ENCODE results near the gene PLEKHB2. TPM values are rescaled to one million over a fixed set of nuclear protein-coding genes. Genes with fewer than 3 reads are reported as not detected.

PLEKHB2 gene
- total and polyA plus RNA-seq, 9 of the 15 experiments (the other 6 are each of a cell fraction or from before 2014, with no cell fraction given): 41.3 to 71.5 (median 50.2) TPM

- TF ChIP-seq, protein P1, sequence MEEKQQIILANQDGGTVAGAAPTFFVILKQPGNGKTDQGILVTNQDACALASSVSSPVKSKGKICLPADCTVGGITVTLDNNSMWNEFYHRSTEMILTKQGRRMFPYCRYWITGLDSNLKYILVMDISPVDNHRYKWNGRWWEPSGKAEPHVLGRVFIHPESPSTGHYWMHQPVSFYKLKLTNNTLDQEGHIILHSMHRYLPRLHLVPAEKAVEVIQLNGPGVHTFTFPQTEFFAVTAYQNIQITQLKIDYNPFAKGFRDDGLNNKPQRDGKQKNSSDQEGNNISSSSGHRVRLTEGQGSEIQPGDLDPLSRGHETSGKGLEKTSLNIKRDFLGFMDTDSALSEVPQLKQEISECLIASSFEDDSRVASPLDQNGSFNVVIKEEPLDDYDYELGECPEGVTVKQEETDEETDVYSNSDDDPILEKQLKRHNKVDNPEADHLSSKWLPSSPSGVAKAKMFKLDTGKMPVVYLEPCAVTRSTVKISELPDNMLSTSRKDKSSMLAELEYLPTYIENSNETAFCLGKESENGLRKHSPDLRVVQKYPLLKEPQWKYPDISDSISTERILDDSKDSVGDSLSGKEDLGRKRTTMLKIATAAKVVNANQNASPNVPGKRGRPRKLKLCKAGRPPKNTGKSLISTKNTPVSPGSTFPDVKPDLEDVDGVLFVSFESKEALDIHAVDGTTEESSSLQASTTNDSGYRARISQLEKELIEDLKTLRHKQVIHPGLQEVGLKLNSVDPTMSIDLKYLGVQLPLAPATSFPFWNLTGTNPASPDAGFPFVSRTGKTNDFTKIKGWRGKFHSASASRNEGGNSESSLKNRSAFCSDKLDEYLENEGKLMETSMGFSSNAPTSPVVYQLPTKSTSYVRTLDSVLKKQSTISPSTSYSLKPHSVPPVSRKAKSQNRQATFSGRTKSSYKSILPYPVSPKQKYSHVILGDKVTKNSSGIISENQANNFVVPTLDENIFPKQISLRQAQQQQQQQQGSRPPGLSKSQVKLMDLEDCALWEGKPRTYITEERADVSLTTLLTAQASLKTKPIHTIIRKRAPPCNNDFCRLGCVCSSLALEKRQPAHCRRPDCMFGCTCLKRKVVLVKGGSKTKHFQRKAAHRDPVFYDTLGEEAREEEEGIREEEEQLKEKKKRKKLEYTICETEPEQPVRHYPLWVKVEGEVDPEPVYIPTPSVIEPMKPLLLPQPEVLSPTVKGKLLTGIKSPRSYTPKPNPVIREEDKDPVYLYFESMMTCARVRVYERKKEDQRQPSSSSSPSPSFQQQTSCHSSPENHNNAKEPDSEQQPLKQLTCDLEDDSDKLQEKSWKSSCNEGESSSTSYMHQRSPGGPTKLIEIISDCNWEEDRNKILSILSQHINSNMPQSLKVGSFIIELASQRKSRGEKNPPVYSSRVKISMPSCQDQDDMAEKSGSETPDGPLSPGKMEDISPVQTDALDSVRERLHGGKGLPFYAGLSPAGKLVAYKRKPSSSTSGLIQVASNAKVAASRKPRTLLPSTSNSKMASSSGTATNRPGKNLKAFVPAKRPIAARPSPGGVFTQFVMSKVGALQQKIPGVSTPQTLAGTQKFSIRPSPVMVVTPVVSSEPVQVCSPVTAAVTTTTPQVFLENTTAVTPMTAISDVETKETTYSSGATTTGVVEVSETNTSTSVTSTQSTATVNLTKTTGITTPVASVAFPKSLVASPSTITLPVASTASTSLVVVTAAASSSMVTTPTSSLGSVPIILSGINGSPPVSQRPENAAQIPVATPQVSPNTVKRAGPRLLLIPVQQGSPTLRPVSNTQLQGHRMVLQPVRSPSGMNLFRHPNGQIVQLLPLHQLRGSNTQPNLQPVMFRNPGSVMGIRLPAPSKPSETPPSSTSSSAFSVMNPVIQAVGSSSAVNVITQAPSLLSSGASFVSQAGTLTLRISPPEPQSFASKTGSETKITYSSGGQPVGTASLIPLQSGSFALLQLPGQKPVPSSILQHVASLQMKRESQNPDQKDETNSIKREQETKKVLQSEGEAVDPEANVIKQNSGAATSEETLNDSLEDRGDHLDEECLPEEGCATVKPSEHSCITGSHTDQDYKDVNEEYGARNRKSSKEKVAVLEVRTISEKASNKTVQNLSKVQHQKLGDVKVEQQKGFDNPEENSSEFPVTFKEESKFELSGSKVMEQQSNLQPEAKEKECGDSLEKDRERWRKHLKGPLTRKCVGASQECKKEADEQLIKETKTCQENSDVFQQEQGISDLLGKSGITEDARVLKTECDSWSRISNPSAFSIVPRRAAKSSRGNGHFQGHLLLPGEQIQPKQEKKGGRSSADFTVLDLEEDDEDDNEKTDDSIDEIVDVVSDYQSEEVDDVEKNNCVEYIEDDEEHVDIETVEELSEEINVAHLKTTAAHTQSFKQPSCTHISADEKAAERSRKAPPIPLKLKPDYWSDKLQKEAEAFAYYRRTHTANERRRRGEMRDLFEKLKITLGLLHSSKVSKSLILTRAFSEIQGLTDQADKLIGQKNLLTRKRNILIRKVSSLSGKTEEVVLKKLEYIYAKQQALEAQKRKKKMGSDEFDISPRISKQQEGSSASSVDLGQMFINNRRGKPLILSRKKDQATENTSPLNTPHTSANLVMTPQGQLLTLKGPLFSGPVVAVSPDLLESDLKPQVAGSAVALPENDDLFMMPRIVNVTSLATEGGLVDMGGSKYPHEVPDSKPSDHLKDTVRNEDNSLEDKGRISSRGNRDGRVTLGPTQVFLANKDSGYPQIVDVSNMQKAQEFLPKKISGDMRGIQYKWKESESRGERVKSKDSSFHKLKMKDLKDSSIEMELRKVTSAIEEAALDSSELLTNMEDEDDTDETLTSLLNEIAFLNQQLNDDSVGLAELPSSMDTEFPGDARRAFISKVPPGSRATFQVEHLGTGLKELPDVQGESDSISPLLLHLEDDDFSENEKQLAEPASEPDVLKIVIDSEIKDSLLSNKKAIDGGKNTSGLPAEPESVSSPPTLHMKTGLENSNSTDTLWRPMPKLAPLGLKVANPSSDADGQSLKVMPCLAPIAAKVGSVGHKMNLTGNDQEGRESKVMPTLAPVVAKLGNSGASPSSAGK (IDR thresholded peaks at IDR 0.05): peak; percentile 76
- TF ChIP-seq ZNF12 (CRISPR knock-in tag; IDR thresholded peaks at IDR 0.05) (no peak; the same call in 1 of the 2 replicates), CHD4 (IDR thresholded peaks at IDR 0.05; ENCODE audit: insufficient read depth, insufficient replicate concordance, low read depth, low read length, poor library complexity, severe bottlenecking) (no peak), ZNF175 (CRISPR knock-in tag; IDR thresholded peaks at IDR 0.05; ENCODE audit: low read depth) (peak; percentile 72; the same call in 1 of the 2 replicates), SMC3 (conservative IDR thresholded peaks at IDR 0.05; ENCODE audit: insufficient read depth, low read depth, low read length) (no peak), RFX5 (IDR thresholded peaks at IDR 0.05; ENCODE audit: low read depth, low read length) (no peak), HIVEP1 (CRISPR knock-in tag; IDR thresholded peaks at IDR 0.05) (no peak), ZNF57 (CRISPR knock-in tag; IDR thresholded peaks at IDR 0.05) (no peak), HSF4 (CRISPR knock-in tag; IDR thresholded peaks at IDR 0.05; ENCODE audit: borderline replicate concordance) (no peak), SMARCA4 (IDR thresholded peaks at IDR 0.05) (peak; percentile 68), ZNF717 (CRISPR knock-in tag; IDR thresholded peaks at IDR 0.05) (no peak), JUN (IDR thresholded peaks at IDR 0.05; ENCODE audit: borderline replicate concordance, low read depth, low read length) (peak; percentile 69; the same call in 1 of the 2 replicates), JUN (CRISPR knock-in tag; IDR thresholded peaks at IDR 0.05; ENCODE audit: borderline replicate concordance) (no peak), NFIX (CRISPR knock-in tag; IDR thresholded peaks at IDR 0.05; ENCODE audit: low read depth) (no peak), ZNF644 (tag; IDR thresholded peaks at IDR 0.05; ENCODE audit: low read depth) (no peak)
- TF ChIP-seq, protein P2, sequence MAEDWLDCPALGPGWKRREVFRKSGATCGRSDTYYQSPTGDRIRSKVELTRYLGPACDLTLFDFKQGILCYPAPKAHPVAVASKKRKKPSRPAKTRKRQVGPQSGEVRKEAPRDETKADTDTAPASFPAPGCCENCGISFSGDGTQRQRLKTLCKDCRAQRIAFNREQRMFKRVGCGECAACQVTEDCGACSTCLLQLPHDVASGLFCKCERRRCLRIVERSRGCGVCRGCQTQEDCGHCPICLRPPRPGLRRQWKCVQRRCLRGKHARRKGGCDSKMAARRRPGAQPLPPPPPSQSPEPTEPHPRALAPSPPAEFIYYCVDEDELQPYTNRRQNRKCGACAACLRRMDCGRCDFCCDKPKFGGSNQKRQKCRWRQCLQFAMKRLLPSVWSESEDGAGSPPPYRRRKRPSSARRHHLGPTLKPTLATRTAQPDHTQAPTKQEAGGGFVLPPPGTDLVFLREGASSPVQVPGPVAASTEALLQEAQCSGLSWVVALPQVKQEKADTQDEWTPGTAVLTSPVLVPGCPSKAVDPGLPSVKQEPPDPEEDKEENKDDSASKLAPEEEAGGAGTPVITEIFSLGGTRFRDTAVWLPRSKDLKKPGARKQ (CRISPR knock-in tag; IDR thresholded peaks at IDR 0.05): no peak
Measured at GRCh38 chr2:131104487-131105155, 515 bp upstream of the PLEKHB2 start (continued).
